GM19023 (cell line): Measurements from ENCODE around the gene OR10H1.
"Not testable (repeated sequence)": the region's sequence is repeated elsewhere in the genome, so short reads cannot be mapped to it uniquely, and the experiment has no call there.

Experiments
- ATAC-seq: cut with Tn5 transposase; IDR thresholded peaks from one replicate; pipeline ENCODE4 v1.9.1; 2021; ENCODE audit warnings: mild to moderate bottlenecking, moderate library complexity; ENCODE audit not compliant: unreplicated experiment

The OR10H1 gene

GRCh38 chr19:15815306-15815705 is at the start of gene OR10H1:
TSS of gene OR10H1 (minus strand) at chr19:15815664. CDS start at chr19:15808037, 7,627 bp downstream.
- no peak for ATAC-seq

DNA sequence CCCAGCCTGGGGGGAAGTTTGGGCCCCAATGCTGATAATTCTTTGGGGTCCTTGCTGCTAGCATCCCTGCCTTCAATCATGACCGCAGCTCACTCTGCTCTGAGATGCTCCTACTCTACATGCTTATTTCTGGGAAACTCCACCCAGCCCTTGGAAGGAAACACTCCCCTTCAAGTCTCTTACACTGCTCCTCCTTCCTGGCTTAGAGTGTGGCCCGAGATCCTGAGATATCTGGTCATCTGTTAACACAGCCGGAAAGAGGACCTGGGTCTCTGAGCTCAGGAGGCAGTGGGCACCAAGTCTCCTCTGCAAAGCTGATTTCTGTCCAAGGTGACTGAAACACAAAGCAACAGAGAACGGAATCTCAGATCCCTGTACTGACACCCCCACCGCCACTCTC is 49.4 kb upstream of the OR10H1 start:
- no peak for ATAC-seq

- no peak for ATAC-seq
Observed at GRCh38 chr19:15863272-15863671, 47.8 kb upstream of the OR10H1 start.

GRCh38 chr19:15862444-15862843 is 47.0 kb upstream of the OR10H1 start:
- ATAC-seq: no peak

GRCh38 chr19:15860522-15860921 is 45.1 kb upstream of the OR10H1 start:
- ATAC-seq: no peak

- no peak for ATAC-seq
Observed at GRCh38 chr19:15859187-15859586, 43.7 kb upstream of the OR10H1 start.

GRCh38 chr19:15850385-15850784 is 34.9 kb upstream of the OR10H1 start:
- ATAC-seq: no peak

DNA sequence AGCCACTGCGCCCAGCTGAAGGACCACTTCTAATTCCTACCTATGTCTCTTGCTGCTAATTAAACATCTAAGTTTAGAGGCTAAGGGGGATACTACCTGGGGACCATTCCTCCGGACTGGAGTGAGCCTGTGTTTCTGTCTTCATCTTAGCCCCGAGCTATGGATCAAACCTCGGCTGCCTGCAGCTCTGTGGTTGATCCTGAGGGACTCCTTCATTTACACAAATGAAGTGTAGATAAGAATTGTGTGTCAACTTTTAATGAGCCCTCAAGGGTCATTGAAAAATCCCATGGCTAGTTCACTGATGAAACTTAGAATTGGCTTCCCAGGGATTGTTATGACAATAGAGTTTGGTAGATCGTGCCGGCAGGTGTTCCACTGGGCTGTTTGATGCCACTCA is 31.5 kb upstream of the OR10H1 start:
- ATAC-seq: no peak

DNA sequence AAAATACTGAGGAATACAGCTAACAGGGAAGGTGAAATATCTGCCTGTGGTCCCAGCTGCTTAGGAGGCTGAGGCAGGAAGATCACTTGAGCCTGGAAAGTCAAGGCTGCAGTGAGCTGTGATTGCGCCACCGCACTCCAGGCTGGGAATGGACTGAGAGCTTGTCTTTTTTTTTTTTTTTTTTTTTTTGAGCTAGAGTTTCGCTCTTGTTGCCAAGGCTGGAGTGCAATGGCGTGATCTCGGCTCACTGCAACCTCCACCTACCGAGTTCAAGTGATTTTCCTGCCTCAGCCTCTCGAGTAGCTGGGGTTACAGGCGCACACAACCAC is 28.4 kb upstream of the OR10H1 start:
- ATAC-seq: not testable (repeated sequence)

DNA sequence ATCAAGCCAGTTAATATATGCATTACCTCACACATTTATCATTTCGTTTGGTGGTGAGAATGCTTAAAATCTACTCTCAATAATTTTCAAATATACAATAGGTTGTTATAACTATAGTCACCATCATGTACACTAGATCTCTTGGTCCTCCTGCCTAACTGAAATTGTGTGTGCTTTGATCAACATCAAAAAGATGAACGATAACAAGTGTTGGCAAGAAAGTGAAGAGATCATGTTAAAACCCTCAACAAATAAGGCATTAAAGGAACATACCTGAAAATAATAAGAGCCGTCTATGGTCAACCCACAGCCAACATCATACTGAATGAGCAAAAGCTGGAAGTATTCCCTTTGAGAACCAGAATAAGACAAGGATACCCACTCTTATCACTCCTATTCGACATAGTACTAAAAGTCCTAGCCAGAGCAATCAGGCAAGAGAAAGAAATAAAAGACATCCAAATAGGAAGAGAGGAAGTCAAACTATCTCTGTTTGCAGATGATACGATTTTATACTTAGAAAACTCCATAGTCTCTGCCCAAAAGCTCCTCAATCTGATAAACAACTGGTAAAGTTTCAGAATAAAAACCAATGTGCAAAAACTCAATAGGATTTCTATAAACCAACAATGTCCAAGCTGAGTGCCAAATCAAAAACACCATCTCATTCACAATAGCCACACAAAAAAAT is 27.9 kb upstream of the OR10H1 start:
- no peak for ATAC-seq

- no peak for ATAC-seq
Observed at GRCh38 chr19:15841875-15842569, 26.6 kb upstream of the OR10H1 start.

GRCh38 chr19:15840833-15841232 is 25.4 kb upstream of the OR10H1 start:
- no peak for ATAC-seq

GRCh38 chr19:15839888-15840287 is 24.4 kb upstream of the OR10H1 start:
- not testable (repeated sequence) for ATAC-seq

- no peak for ATAC-seq
Observed at GRCh38 chr19:15838351-15838750, 22.9 kb upstream of the OR10H1 start.

GRCh38 chr19:15837221-15837731 is 21.8 kb upstream of the OR10H1 start:
- ATAC-seq: no peak

- peak; percentile 94 for ATAC-seq
Observed at GRCh38 chr19:15836330-15837220, 21.1 kb upstream of the OR10H1 start.

- not testable (repeated sequence) for ATAC-seq
Observed at GRCh38 chr19:15835565-15836329, 20.3 kb upstream of the OR10H1 start.

DNA sequence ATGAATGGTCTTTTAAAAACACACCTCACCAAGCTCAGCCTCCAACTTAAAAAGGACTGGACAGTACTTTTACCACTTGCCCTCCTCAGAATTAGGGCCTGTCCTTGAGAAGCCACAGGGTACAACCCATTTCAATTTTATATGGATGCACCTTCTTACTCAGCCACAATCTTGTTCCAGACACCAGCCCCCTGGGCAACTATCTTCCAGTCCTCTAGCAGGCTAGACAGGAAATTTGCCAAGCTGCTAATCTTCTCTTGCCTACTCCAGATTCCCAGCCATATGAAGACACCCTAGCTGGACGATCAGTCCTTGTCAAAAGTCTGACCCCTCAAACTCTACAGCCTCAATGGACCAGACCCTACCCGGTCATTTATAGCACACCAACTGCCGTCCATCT is 18.8 kb upstream of the OR10H1 start:
- not testable (repeated sequence) for ATAC-seq

GRCh38 chr19:15831626-15832025 is 16.2 kb upstream of the OR10H1 start:
- ATAC-seq: no peak

DNA sequence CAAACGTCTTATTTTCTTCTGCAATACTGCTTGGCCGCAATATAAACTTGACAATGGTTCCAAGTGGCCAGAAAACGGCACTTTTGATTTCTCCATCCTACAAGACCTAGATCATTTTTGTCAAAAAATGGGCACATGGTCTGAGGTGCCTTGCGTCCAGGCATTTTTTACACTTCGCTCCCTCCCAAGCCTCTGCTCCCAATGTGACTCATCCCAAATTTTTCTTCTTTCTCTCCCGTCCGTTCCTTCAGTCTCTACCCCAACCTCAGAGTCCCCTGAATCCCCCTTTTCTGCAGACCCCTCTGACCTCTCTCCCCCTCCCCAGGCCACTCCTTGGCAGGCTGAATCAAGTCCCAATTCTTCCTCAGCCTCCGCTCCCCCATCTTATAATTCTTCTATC is 14.3 kb upstream of the OR10H1 start:
- ATAC-seq: no peak

DNA sequence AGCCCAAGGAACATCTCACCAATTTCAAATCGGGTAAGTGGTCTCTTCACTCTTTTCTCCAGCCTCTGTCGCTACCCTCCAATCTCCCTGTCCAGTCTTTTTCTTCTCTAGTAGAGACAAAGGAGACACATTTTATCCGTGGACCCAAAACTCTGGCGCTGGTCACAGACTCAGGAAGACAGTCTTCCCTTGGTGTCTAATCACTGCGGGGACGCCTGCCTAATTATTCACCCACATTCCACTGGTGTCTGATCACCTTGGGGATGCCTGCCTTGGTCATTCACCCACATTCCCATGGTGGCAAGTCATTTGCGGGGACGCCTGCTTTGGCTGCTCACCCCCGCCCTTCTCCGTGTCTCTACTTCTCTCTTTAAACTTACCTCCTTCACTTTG is 13.8 kb upstream of the OR10H1 start:
- ATAC-seq: no peak
